Immature natural killer cell (primary cell): Measurements from ENCODE around the gene WAPL. TPM values are rescaled to one million over a fixed set of nuclear protein-coding genes. Genes with fewer than 3 reads are reported as not detected.
"Not testable (repeated sequence)": the region's sequence is repeated elsewhere in the genome, so short reads cannot be mapped to it uniquely, and the experiment has no call there.

Experiments used
- DNase-seq, 3 donors: peaks; one replicate each; pipeline ENCODE4 v3.0.0; 2022; ENCODE audit warnings: mixed read lengths in 1 of 3
- H3K27ac Mint-ChIP-seq, 6 donors: one replicate each; pipeline ENCODE4 v1.8.0; 2020; ENCODE audit warnings: mixed read lengths in 6 of 6, mild to moderate bottlenecking in 5 of 6, inconsistent platforms in 4 of 6, moderate library complexity in 3 of 6
- H3K27me3 Mint-ChIP-seq, 3 donors: one replicate each; pipeline ENCODE4 v1.8.0; 2020 to 2021; ENCODE audit warnings: low read depth in 3 of 3, mild to moderate bottlenecking in 3 of 3, mixed read lengths in 3 of 3, moderate library complexity in 3 of 3, inconsistent platforms in 1 of 3
- H3K36me3 Mint-ChIP-seq, 3 donors: one replicate each; pipeline ENCODE4 v1.8.0; 2020; ENCODE audit warnings: mixed read lengths in 3 of 3, inconsistent platforms in 2 of 3, mild to moderate bottlenecking in 2 of 3
- H3K4me1 Mint-ChIP-seq, 2 donors: one replicate each; pipeline ENCODE4 v1.8.0; 2020; ENCODE audit warnings: inconsistent platforms in 2 of 2, mild to moderate bottlenecking in 2 of 2, mixed read lengths in 2 of 2, moderate library complexity in 1 of 2
- H3K4me3 Mint-ChIP-seq, 5 donors: one replicate each; pipeline ENCODE4 v1.8.0; 2020; ENCODE audit warnings: mild to moderate bottlenecking in 5 of 5, mixed read lengths in 5 of 5, inconsistent platforms in 3 of 5, moderate library complexity in 3 of 5
- H3K9me3 Mint-ChIP-seq, 6 donors: one replicate each; pipeline ENCODE4 v1.8.0; 2020; ENCODE audit warnings: mild to moderate bottlenecking in 6 of 6, mixed read lengths in 6 of 6, inconsistent platforms in 4 of 6, moderate library complexity in 3 of 6
- polyA plus RNA-seq, 3 donors: library from polyadenylated mRNA; unstranded; fragments of 300-500 nt; fragmentation: Illumina TruSeq; gene quantifications; one replicate each; pipeline ENCODE4 v1.2.3, GENCODE V29; 2021

The WAPL gene, protein sequence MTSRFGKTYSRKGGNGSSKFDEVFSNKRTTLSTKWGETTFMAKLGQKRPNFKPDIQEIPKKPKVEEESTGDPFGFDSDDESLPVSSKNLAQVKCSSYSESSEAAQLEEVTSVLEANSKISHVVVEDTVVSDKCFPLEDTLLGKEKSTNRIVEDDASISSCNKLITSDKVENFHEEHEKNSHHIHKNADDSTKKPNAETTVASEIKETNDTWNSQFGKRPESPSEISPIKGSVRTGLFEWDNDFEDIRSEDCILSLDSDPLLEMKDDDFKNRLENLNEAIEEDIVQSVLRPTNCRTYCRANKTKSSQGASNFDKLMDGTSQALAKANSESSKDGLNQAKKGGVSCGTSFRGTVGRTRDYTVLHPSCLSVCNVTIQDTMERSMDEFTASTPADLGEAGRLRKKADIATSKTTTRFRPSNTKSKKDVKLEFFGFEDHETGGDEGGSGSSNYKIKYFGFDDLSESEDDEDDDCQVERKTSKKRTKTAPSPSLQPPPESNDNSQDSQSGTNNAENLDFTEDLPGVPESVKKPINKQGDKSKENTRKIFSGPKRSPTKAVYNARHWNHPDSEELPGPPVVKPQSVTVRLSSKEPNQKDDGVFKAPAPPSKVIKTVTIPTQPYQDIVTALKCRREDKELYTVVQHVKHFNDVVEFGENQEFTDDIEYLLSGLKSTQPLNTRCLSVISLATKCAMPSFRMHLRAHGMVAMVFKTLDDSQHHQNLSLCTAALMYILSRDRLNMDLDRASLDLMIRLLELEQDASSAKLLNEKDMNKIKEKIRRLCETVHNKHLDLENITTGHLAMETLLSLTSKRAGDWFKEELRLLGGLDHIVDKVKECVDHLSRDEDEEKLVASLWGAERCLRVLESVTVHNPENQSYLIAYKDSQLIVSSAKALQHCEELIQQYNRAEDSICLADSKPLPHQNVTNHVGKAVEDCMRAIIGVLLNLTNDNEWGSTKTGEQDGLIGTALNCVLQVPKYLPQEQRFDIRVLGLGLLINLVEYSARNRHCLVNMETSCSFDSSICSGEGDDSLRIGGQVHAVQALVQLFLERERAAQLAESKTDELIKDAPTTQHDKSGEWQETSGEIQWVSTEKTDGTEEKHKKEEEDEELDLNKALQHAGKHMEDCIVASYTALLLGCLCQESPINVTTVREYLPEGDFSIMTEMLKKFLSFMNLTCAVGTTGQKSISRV (N-terminal part only)
- 10 to 100 TPM; 19.7 to 40.4 (median 21.1) TPM for polyA plus RNA-seq

DNA sequence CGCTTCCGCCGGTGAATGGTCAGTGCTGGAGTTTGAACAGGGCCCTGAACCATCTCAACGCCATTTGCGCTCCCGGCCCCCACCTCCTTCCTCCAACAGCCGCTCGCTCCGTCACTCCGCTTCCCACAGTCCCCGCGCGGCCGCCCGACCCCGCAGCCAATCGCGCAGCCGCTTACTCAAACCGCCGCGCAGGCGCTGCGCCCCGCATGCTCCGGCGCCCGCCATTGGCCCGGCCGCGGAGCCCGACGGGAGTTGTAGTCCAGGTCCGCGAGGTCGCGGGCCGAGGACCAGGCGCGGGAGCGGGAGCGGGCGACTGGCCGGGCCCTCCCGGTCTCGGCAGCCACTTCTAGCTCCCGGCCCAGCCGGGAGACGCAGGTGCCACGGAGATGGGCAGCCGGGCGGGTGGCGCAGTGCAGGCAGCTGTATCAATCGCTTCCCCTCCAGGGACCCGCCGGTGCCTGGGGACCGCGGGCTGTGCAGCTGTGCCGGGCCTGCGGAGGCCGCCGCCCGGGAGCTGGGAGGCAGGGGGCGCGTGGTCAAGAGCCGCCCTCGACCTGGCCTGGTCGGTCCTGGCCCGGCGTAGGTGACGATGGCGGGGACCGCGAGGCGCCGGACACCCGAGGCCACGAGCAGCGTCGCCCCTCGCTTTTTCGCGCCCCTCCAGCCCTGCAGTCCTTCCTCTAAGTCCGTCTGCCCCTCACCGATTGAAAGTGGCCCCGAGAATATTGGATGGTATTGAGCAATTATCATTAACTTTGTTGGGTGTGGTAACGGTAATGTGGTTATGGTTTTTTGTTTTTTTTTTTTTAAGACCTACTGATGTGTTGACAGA is at the start of gene WAPL:
Gene WAPL, minus strand, starts transcription at position 115 of the 832 bp plus-strand sequence. CDS start 3,723 bp downstream, outside the sequence.
- Mint-ChIP-seq H3K36me3 (peaks cover 0 to 7% (median 4%) of the 10 kb centered on the region in 3 donors), H3K4me3 (peak within 1 kb of the TSS; percentile 92 to 97 (median 95)), H3K27ac (peak within 1 kb of the TSS; percentile 87 to 97 (median 94)), H3K4me1 (peaks cover 44 to 57% of the 10 kb centered on the region in 2 donors), H3K9me3 (no peaks in the 10 kb centered on the region), H3K27me3 (peaks cover 4 to 9% (median 6%) of the 10 kb centered on the region in 3 donors)
- peak; percentile 94 to 95 (median 95) for DNase-seq

DNA sequence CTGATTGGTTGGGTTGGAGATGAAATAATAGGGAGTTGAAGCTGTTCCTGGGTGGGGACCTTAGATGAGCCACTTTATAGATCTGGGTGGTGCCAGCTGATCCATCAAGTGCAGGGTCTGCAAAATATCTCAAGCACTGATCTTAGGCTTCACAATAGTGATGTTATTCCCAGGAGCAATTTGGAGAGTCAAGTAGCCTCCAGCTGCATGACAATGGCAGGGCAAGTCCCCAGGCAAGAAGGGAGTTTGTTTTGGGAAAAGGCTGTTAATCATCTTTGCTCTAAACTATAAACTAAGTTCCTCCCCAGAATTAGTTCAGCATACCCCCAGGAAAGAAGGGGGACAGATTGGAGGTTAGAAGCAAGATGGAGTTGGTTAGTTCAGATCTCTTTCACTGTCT is 47.7 kb upstream of the WAPL start:
- Mint-ChIP-seq H3K27me3 (peaks cover 3 to 6% (median 3%) of the 10 kb centered on the region in 3 donors), H3K27ac (no peak overlapping the region)

DNA sequence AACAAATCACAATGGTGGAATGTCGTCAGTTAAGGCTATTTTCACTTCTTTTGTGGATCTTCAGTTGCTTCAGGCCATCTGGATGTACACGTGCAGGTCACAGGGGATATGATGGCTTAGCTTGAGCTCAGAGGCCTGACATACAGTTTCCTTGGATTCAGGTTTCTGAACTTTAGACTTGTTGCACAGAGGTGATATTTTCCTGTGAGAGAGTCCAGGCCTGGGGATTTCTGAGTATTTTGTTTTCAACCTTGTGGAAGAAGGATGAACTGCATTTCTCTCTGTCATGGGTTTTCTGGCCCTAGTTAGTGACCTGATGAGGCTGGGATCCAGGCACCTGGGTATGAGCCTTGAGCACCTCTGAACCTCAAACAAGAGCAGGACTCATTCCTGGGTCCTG is 44.9 kb upstream of the WAPL start:
- not testable (repeated sequence) for H3K27me3 Mint-ChIP-seq, H3K27ac Mint-ChIP-seq, DNase-seq, H3K4me3 Mint-ChIP-seq, H3K36me3 Mint-ChIP-seq, H3K9me3 Mint-ChIP-seq, H3K4me1 Mint-ChIP-seq

More for the DNA sequence above, 47.7 kb upstream of the WAPL start:
- DNase-seq = no peak
- H3K9me3 Mint-ChIP-seq = peaks cover 0 to 1% (median 0%) of the 10 kb centered on the region in 6 donors
- H3K4me1 Mint-ChIP-seq = no peaks in the 10 kb centered on the region
- no peaks in the 10 kb centered on the region for H3K36me3 Mint-ChIP-seq
- no peak overlapping the region for H3K4me3 Mint-ChIP-seq

DNA sequence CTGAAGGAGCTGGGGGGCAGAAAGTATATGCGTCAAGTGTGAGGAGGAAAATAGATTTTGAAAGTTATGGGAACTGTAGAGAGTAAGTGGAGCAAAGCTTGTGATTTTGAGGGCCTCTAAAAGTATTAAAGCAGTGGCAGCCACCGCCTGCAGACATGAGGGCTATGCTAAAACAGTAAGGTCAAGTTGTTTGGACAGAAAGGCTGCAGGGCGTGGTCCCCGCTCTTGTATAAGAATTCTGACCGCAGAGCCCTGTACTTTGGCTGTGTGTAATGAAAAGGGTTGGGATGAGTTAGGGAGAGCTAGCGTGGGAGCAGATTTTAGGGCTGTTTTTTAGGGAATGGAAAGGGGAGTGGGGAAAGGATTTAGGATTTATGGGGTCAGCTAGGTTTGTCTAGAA is 41.7 kb upstream of the WAPL start:
- not testable (repeated sequence) for H3K4me3 Mint-ChIP-seq, H3K36me3 Mint-ChIP-seq, H3K27ac Mint-ChIP-seq, DNase-seq, H3K4me1 Mint-ChIP-seq, H3K9me3 Mint-ChIP-seq, H3K27me3 Mint-ChIP-seq

DNA sequence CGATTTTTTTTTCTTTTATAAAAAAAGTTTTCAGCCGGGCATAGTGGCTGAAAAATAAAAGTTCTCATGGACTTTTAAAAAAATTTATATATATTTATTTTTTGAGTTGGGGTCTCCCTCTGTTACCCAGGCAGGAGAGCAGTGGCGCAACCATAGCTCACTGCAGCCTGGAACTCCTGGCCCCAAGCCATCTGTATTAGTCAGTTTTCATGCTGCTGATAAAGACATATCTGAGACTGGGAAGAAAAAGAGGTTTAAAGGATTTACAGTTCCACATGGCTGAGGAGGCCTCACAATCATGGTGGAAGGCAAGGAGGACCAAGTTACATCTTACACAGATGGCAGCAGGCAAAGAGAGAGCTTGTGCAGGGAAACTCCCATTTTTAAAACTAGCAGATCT is 37.1 kb upstream of the WAPL start:
- H3K4me3 Mint-ChIP-seq, H3K27me3 Mint-ChIP-seq: not testable (repeated sequence)

DNA sequence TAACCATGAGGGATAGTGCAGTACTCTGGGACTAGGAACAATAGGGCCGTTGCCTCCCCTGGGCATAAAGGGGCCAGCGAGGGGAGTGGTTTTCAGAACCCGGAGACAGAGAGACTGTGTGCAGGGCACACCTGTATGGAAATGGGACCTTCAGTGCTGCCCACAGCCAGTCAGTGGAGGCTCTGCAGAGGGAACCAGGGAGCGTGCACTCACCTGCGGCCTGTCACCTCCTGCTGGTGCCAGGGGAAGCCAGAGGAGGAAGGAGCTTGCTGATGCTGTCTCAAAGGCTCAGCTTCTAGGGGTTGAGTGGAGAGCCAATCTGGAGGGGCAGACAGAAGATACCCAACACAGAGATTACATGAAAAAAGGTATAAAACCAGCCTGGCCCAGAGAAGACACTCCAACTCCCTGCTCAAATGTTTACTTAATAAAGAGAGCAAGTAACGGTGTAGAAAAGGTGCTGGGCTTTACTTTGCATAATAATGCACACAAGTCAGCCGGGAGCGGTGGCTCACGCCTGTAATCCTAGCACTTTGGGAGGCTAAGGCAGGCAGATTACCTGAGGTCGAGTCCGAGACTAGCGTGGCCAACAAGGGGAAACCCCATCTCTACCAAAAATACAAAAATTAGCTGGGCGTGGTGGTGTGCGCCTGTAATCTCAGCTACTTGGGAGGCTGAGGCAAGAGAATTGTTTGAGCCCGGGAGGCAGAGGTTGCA is 35.5 kb upstream of the WAPL start:
- H3K36me3 Mint-ChIP-seq = no peaks in the 10 kb centered on the region
- no peak overlapping the region for H3K4me3 Mint-ChIP-seq
- H3K27me3 Mint-ChIP-seq = peaks cover 0 to 4% (median 0%) of the 10 kb centered on the region in 3 donors
- H3K4me1 Mint-ChIP-seq = no peaks in the 10 kb centered on the region
- H3K27ac Mint-ChIP-seq = no peak overlapping the region
- DNase-seq = no peak
- no peaks in the 10 kb centered on the region for H3K9me3 Mint-ChIP-seq

More for the DNA sequence above, 37.1 kb upstream of the WAPL start:
- not testable (repeated sequence) for H3K27ac Mint-ChIP-seq, H3K4me1 Mint-ChIP-seq, H3K36me3 Mint-ChIP-seq, DNase-seq, H3K9me3 Mint-ChIP-seq

DNA sequence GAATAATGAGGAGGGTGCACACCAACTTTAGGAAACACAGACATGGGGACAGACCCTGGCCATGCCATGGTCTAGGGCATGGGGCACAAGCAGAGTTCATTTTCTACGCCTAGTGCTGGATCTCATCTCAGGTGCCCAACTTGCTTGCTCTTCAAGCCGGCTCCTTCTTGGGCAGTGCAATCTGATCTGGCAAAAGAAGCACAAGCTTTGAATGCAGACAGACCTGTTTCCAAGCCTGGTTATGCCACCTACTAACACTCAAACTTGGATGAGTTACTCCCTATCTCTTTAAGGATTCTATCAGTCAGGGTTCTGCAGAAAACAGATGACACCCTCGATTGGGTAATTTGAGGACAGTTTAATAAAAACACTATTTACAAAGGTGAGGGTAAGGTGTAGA is 34.9 kb upstream of the WAPL start:
- Mint-ChIP-seq H3K36me3 (no peaks in the 10 kb centered on the region), H3K27me3 (peaks cover 0 to 4% (median 0%) of the 10 kb centered on the region in 3 donors)

DNA sequence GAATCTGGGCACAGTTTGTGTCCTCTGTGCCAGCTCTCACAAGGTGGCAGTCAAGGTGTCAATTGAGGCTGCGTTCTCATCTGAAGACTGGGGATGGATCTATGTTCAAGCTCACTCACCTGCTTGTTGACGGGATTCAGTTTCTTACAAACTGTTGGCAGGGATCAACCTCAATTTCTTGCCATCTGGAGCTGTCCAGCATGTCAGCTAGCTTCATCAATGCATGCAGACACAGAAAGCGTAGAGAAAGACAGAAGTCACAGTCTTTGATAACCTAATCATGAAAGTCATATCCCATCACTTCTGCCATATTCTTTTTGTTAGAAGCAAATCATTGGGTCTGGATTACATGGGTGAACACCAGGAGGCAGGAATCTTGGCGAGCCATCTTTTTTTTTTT is 32.0 kb upstream of the WAPL start:
- DNase-seq = no peak
- Mint-ChIP-seq H3K9me3 (no peaks in the 10 kb centered on the region), H3K36me3 (no peaks in the 10 kb centered on the region), H3K27me3 (peaks cover 2 to 4% (median 2%) of the 10 kb centered on the region in 3 donors), H3K4me1 (no peaks in the 10 kb centered on the region), H3K27ac (no peak overlapping the region), H3K4me3 (no peak overlapping the region)

More for the DNA sequence above, 34.9 kb upstream of the WAPL start:
- Mint-ChIP-seq H3K9me3 (no peaks in the 10 kb centered on the region), H3K4me1 (no peaks in the 10 kb centered on the region), H3K4me3 (no peak overlapping the region), H3K27ac (no peak overlapping the region)
- no peak for DNase-seq

DNA sequence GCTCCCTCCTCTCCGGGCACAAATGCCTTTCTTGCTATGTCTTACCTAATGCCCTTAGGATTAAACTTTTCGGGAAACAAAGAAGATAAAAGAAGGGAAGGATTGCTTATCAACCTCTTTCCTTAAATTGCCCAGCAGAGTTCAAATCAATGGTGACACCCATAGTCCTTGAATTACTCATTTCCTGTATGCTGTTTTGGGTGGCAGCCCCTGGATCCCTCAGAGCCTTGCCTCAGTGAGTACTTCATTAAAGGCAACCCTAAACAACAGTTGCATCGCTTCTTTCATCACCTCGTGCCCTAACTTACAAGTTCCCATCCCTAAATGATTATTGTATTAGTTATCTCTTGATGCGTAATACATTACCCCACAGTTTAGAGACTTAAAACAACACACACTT is 31.6 kb upstream of the WAPL start:
- H3K4me1 Mint-ChIP-seq = no peaks in the 10 kb centered on the region
- no peaks in the 10 kb centered on the region for H3K36me3 Mint-ChIP-seq
- no peak overlapping the region for H3K27ac Mint-ChIP-seq
- H3K27me3 Mint-ChIP-seq = peaks cover 2 to 4% (median 2%) of the 10 kb centered on the region in 3 donors
- H3K9me3 Mint-ChIP-seq = no peaks in the 10 kb centered on the region
- H3K4me3 Mint-ChIP-seq = no peak overlapping the region
- DNase-seq = no peak

DNA sequence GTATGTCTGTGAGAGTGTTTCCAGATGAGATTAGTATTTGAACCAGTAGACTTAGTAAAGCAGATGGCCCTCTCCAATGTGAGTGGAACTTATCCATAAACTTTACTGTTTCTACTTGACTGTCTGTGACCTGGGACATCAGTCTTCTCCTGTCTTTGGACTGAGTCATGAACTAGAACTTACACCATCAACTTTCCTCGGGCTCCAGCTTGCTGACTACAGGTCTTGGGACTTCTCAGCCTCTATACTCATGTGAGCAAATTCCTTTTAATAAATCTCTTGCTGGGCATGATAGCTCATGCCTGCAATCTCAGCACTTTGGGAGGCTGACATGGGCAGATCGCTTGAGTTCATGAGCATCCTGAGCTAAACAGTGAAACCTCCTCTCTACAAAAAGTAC is 25.7 kb upstream of the WAPL start:
- no peak overlapping the region for H3K27ac Mint-ChIP-seq
- no peaks in the 10 kb centered on the region for H3K4me1 Mint-ChIP-seq
- no peak overlapping the region for H3K4me3 Mint-ChIP-seq
- peaks cover 2 to 5% (median 4%) of the 10 kb centered on the region in 3 donors for H3K27me3 Mint-ChIP-seq
- no peaks in the 10 kb centered on the region for H3K36me3 Mint-ChIP-seq
- no peak for DNase-seq
- no peaks in the 10 kb centered on the region for H3K9me3 Mint-ChIP-seq

DNA sequence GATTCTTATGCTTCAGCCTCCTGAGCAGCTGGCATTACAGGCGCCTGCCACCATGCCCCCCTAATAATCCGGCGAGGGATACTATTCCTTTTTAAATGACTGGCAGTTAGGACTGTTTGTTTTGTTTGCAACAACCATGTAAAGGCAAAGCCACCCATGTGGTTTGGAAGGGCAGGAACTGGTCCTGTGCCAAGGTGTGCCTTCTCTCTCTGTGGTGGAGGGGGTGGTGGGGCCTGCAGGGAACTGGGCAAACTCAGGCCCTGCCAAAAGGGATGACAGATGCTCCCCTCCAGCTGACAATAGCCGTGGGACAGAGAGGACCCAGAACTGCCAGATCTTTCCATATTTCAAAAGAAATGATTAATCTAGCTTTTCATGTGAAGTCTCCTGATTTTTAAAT is 23.5 kb upstream of the WAPL start:
- Mint-ChIP-seq H3K9me3 (no peaks in the 10 kb centered on the region), H3K27me3 (peaks cover 2 to 4% (median 3%) of the 10 kb centered on the region in 3 donors), H3K27ac (no peak overlapping the region), H3K36me3 (no peaks in the 10 kb centered on the region), H3K4me3 (no peak overlapping the region), H3K4me1 (no peaks in the 10 kb centered on the region)
- DNase-seq = no peak

DNA sequence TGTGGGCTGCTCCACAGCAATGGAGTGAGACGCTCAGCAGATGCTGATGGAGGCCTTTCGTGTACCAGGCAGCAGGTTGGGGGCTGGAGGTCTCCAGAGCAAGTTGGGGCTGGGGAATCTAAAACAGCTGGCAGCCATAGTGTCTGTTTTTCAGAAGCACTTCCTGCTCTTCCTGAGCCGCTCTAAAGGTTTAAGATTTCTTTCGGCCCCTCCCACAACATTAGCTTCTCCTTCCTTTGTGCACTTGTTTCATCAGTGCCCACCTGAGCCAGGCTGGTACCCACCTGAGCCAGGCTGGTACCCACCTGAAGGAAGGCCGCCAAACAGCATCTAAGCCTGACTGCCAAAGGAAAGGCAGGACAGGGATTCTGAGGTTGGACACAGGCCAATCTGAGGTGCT is 18.4 kb upstream of the WAPL start:
- Mint-ChIP-seq H3K36me3 (no peaks in the 10 kb centered on the region), H3K4me1 (peaks cover 10 to 21% of the 10 kb centered on the region in 2 donors), H3K9me3 (no peaks in the 10 kb centered on the region), H3K4me3 (no peak overlapping the region), H3K27ac (no peak overlapping the region), H3K27me3 (peaks cover 2 to 10% (median 6%) of the 10 kb centered on the region in 3 donors)
- no peak for DNase-seq
